ENCODE data around the gene POU2AF3.

DNA sequence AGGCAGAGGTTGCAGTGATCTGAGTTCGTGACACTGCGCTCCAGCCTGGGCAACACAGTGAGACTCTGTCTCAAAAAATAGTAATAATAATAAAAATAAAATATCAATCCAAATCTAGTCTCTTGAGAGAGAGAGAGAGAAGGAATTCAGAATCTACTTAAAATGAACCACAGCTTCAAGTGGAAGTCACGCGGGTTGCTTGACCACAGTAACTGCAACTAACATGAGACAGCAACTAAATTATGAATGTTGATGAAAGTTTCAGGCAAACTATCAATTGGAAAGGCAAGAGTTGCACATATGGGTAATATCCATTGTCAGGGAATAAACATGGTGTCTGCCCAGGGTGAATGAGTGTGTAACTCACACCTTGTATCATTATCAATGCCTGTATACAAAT, 40.3 kb upstream of the POU2AF3 start:
- TF ChIP-seq, protein P1, sequence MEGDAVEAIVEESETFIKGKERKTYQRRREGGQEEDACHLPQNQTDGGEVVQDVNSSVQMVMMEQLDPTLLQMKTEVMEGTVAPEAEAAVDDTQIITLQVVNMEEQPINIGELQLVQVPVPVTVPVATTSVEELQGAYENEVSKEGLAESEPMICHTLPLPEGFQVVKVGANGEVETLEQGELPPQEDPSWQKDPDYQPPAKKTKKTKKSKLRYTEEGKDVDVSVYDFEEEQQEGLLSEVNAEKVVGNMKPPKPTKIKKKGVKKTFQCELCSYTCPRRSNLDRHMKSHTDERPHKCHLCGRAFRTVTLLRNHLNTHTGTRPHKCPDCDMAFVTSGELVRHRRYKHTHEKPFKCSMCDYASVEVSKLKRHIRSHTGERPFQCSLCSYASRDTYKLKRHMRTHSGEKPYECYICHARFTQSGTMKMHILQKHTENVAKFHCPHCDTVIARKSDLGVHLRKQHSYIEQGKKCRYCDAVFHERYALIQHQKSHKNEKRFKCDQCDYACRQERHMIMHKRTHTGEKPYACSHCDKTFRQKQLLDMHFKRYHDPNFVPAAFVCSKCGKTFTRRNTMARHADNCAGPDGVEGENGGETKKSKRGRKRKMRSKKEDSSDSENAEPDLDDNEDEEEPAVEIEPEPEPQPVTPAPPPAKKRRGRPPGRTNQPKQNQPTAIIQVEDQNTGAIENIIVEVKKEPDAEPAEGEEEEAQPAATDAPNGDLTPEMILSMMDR (conservative IDR thresholded peaks at IDR 0.05): no peak
- no peak for TF ChIP-seq ZFX (IDR thresholded peaks at IDR 0.05)
